Hepatocyte (in vitro differentiated cells): Measurements from ENCODE around the gene ZSCAN5A. TPM values are rescaled to one million over a fixed set of nuclear protein-coding genes. Genes with fewer than 3 reads are reported as not detected.
"Not testable (repeated sequence)": the region's sequence is repeated elsewhere in the genome, so short reads cannot be mapped to it uniquely, and the experiment has no call there.

Experiments used
- DNase-seq: peaks from one replicate; pipeline ENCODE4 v3.0.0-alpha.2; 2016; ENCODE audit warnings: low spot score
- H2AFZ ChIP-seq: fragments of 200-600 bp; sonication (generic); 2 replicates; pipeline ENCODE4 v1.6.0; 2016; ENCODE audit warnings: antibody characterized with exemption, mild to moderate bottlenecking
- H3K27ac ChIP-seq: fragments of 200-600 bp; sonication (generic); 2 replicates; pipeline ENCODE4 v1.5.1; 2016; ENCODE audit warnings: mild to moderate bottlenecking
- H3K27me3 ChIP-seq: fragments of 200-600 bp; sonication (generic); 2 replicates; pipeline ENCODE4 v1.6.1; 2016
- H3K36me3 ChIP-seq: fragments of 200-600 bp; sonication (generic); replicated peaks from 2 replicates; pipeline ENCODE4 v1.5.1; 2016; ENCODE audit warnings: low read depth; ENCODE audit not compliant: insufficient read depth
- H3K4me1 ChIP-seq: fragments of 200-600 bp; sonication (generic); 2 replicates; pipeline ENCODE4 v1.5.1; 2016; ENCODE audit warnings: mild to moderate bottlenecking, moderate library complexity; ENCODE audit not compliant: insufficient read depth
- H3K4me2 ChIP-seq: fragments of 200-600 bp; sonication (generic); 2 replicates; pipeline ENCODE4 v1.6.0; 2016
- H3K4me3 ChIP-seq: fragments of 200-600 bp; sonication (generic); 2 replicates; pipeline ENCODE4 v1.5.1; 2016; ENCODE audit warnings: mild to moderate bottlenecking
- H3K79me2 ChIP-seq: fragments of 200-600 bp; sonication (generic); 2 replicates; pipeline ENCODE4 v1.6.0; 2017; ENCODE audit warnings: mild to moderate bottlenecking
- H3K9me2 ChIP-seq: fragments of 200-600 bp; sonication (generic); replicated peaks from 2 replicates; pipeline ENCODE4 v1.6.0; 2017; ENCODE audit warnings: mild to moderate bottlenecking; ENCODE audit not compliant: insufficient read depth
- H3K9me3 ChIP-seq: fragments of 200-600 bp; sonication (generic); 2 replicates; pipeline ENCODE4 v1.5.1; 2016; ENCODE audit warnings: low read depth, mild to moderate bottlenecking
- H4K20me1 ChIP-seq: fragments of 200-600 bp; sonication (generic); 2 replicates; pipeline ENCODE4 v1.6.0; 2016; ENCODE audit warnings: mild to moderate bottlenecking; ENCODE audit not compliant: insufficient read depth, poor library complexity, severe bottlenecking
- EZH2 ChIP-seq: fragments of 200-600 bp; sonication (generic); IDR thresholded peaks from 2 replicates; pipeline ENCODE4 v1.6.1; 2016; ENCODE audit warnings: antibody characterized with exemption, mild to moderate bottlenecking, borderline replicate concordance
- EZH2phosphoT487 ChIP-seq: fragments of 200-600 bp; sonication (generic); IDR thresholded peaks from one replicate; pipeline ENCODE4 v1.6.1; 2018; ENCODE audit warnings: antibody characterized with exemption, mild to moderate bottlenecking, low read depth, moderate library complexity; ENCODE audit not compliant: unreplicated experiment, severe bottlenecking
- WGBS: methylation state at CpG from one replicate; pipeline ENCODE4 v1.1.6; 2016; ENCODE audit warnings: low lambda C conversion rate; ENCODE audit errors: missing lambda C conversion rate; 5-methylcytosine and 5-hydroxymethylcytosine counted together
- polyA plus RNA-seq: library from polyadenylated mRNA; unstranded; fragments of >200 nt; fragmentation: Nextera tagmentation; extraction: Ambion mirVana; gene quantifications from 2 replicates; pipeline ENCODE4 v1.2.1, GENCODE V29; 2016
- total RNA-seq: library from RNA; depleted of rRNA; stranded (reverse); fragments of >200 nt; gene quantifications from 2 replicates; pipeline ENCODE4 v1.2.3, GENCODE V29; 2014
- TF ChIP-seq, protein P1 (sequence below): fragments of 200-600 bp; sonication (generic); IDR thresholded peaks from 2 replicates; pipeline ENCODE4 v1.5.1; 2016; ENCODE audit warnings: antibody characterized with exemption, mild to moderate bottlenecking; ENCODE audit not compliant: poor library complexity

ZSCAN5A gene
- total and polyA plus RNA-seq, 2 experiments from 2014 or later = 7.3 to 10.6 TPM

GRCh38 chr19:56177564-56178243 lies 136.9 kb downstream of the ZSCAN5A start:
- H3K4me1 ChIP-seq = no peaks in the 10 kb centered on the region
- no peak overlapping the region for H3K27ac ChIP-seq
- no peaks in the 10 kb centered on the region for H3K79me2 ChIP-seq
- no peak overlapping the region for H2AFZ ChIP-seq
- no peaks in the 10 kb centered on the region for H3K9me2 ChIP-seq
- no peak for DNase-seq
- 81% methylated on average over 11 of the region's 11 CpGs for WGBS
- no peak for TF ChIP-seq EZH2phosphoT487
- TF ChIP-seq EZH2 = no peak
- TF ChIP-seq, protein P1, sequence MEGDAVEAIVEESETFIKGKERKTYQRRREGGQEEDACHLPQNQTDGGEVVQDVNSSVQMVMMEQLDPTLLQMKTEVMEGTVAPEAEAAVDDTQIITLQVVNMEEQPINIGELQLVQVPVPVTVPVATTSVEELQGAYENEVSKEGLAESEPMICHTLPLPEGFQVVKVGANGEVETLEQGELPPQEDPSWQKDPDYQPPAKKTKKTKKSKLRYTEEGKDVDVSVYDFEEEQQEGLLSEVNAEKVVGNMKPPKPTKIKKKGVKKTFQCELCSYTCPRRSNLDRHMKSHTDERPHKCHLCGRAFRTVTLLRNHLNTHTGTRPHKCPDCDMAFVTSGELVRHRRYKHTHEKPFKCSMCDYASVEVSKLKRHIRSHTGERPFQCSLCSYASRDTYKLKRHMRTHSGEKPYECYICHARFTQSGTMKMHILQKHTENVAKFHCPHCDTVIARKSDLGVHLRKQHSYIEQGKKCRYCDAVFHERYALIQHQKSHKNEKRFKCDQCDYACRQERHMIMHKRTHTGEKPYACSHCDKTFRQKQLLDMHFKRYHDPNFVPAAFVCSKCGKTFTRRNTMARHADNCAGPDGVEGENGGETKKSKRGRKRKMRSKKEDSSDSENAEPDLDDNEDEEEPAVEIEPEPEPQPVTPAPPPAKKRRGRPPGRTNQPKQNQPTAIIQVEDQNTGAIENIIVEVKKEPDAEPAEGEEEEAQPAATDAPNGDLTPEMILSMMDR = no peak
- no peaks in the 10 kb centered on the region for H3K36me3 ChIP-seq
- no peak overlapping the region for H3K4me3 ChIP-seq
- H3K9me3 ChIP-seq = no peaks in the 10 kb centered on the region
- no peak overlapping the region for H3K4me2 ChIP-seq
- no peaks in the 10 kb centered on the region for H4K20me1 ChIP-seq
- H3K27me3 ChIP-seq = peaks cover 8% of the 10 kb centered on the region

DNA sequence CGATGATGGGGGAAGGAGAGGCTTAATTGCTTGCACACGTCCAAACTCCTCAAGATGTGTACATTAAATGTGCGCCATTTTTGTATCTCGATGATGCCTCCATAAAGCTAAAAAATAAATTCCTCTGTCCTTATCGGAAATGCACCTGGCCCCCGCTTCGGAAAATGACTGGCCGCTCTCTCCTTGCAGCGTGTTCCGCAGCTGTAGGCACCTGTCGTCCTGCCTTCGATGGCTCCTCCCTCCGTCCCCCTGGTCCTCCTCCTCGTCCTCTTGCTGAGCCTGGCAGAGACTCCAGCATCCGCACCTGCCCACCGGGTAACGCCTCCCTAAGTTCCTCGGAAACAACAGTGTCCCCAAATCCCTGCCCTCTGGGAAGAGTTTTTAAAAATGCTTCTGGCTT lies 137.8 kb downstream of the ZSCAN5A start:
- no peaks in the 10 kb centered on the region for H3K79me2 ChIP-seq
- no peaks in the 10 kb centered on the region for H3K9me2 ChIP-seq
- no peak for TF ChIP-seq EZH2phosphoT487
- TF ChIP-seq, protein P1 = no peak
- no peak for TF ChIP-seq EZH2
- peaks cover 8% of the 10 kb centered on the region for H3K27me3 ChIP-seq
- H3K27ac ChIP-seq = no peak overlapping the region
- 90% methylated on average over 18 of the region's 18 CpGs for WGBS
- no peak for DNase-seq
- H3K36me3 ChIP-seq = no peaks in the 10 kb centered on the region
- no peaks in the 10 kb centered on the region for H4K20me1 ChIP-seq
- H3K4me2 ChIP-seq = no peak overlapping the region
- no peak overlapping the region for H3K4me3 ChIP-seq
- H2AFZ ChIP-seq = no peak overlapping the region
- no peaks in the 10 kb centered on the region for H3K9me3 ChIP-seq
- H3K4me1 ChIP-seq = no peaks in the 10 kb centered on the region

DNA sequence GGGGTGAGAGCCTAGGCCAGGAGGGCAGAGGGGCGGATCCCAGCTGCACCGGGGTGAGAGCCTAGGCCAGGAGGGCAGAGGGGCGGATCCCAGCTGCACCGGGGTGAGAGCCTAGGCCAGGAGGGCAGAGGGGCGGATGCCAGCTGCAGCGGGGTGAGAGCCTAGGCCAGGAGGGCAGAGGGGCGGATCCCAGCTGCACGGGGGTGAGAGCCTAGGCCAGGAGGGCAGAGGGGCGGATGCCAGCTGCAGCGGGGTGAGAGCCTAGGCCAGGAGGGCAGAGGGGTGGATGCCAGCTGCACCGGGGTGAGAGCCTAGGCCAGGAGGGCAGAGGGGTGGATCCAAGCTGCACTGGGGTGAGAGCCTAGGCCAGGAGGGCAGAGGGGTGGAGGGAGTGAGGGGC lies 138.3 kb downstream of the ZSCAN5A start:
- WGBS = no CpG with 5 or more reads among the region's 11 CpGs
- H3K27ac ChIP-seq, H4K20me1 ChIP-seq, H3K9me3 ChIP-seq, H3K4me3 ChIP-seq, H2AFZ ChIP-seq, DNase-seq, H3K4me2 ChIP-seq, H3K27me3 ChIP-seq, H3K9me2 ChIP-seq, H3K79me2 ChIP-seq, H3K4me1 ChIP-seq, H3K36me3 ChIP-seq: not testable (repeated sequence)

- H3K9me3 ChIP-seq, H3K27ac ChIP-seq, H3K36me3 ChIP-seq, H3K9me2 ChIP-seq, DNase-seq, H3K4me3 ChIP-seq, H3K4me1 ChIP-seq, H2AFZ ChIP-seq, H4K20me1 ChIP-seq, H3K79me2 ChIP-seq, H3K4me2 ChIP-seq, H3K27me3 ChIP-seq: not testable (repeated sequence)
- 59% methylated on average over 10 of the region's 15 CpGs for WGBS
These were observed 138.8 kb downstream of the ZSCAN5A start, which contains the start of gene GALP for GRCh38 chr19:56175861-56176307. Gene GALP (plus strand): TSS chr19:56176008. CDS start chr19:56177109, 1,101 bp downstream.
